PFSK-1 (cell line): ENCODE measurements around the gene AP2M1.

Source experiments
- POLR2AphosphoS5 ChIP-seq: IDR thresholded peaks from 2 replicates; pipeline ENCODE4 v1.6.1; 2012; ENCODE audit warnings: low read depth, mild to moderate bottlenecking, control low read depth, low read length, moderate library complexity
- REST ChIP-seq, 2 experiments: IDR thresholded peaks; 2 replicates each; pipeline versions ENCODE4 v1.6.1 to v1.8.0; 2011 to 2012; ENCODE audit warnings: low read depth in 2 of 2, low read length in 2 of 2, control low read depth in 1 of 2, inconsistent platforms in 1 of 2, mild to moderate bottlenecking in 1 of 2, moderate library complexity in 1 of 2; ENCODE audit not compliant: insufficient read depth in 1 of 2
- SIN3A ChIP-seq: IDR thresholded peaks from 2 replicates; pipeline ENCODE4 v1.6.1; 2012; ENCODE audit warnings: mild to moderate bottlenecking, low read length, moderate library complexity, borderline replicate concordance; ENCODE audit not compliant: insufficient read depth

GRCh38 chr3:184223946-184224345 is 49.3 kb downstream of the AP2M1 start:
- TF ChIP-seq SIN3A (no peak), REST (IDR thresholded peaks at IDR 0.05; ENCODE audit: insufficient read depth in 1 of 2, low read depth in 2 of 2, low read length in 2 of 2) (no peak), POLR2AphosphoS5 (no peak)
